ENCODE results near the gene DGKI. TPM values are rescaled to one million over a fixed set of nuclear protein-coding genes. Genes with fewer than 3 reads are reported as not detected.
A peak's percentile ranks its signal among the peaks of the same experiment; 100 is the strongest.

The DGKI gene
- total RNA-seq, 4 donors from 2014 or later = 45.1 to 71.0 (median 48.7) TPM

GRCh38 chr7:137727413-137727812, 119.4 kb downstream of the DGKI start:
- intact Hi-C loops (cut with DNase I) = no loop called here
- Histone ChIP-seq H3K36me3 (no peaks in the 10 kb centered on the region), H3K4me3 (replicated peaks in 1 of 3) (no peak overlapping the region), H3K27me3 (no peaks in the 10 kb centered on the region), H3K27ac (no peak overlapping the region), H3K4me1 (no peaks in the 10 kb centered on the region), H3K9me3 (no peaks in the 10 kb centered on the region)
- WGBS, 2 donors = 88 to 95% methylated on average over 2 of the region's 2 CpGs
- TF ChIP-seq CTCF (IDR thresholded peaks at IDR 0.05) = no peak
- TF ChIP-seq POLR2A (IDR thresholded peaks at IDR 0.05) = no peak
- DNase-seq = no peak

- peak overlapping the region in 1 of 3 donors; percentile 13 for H3K27ac ChIP-seq
- H3K4me3 ChIP-seq (replicated peaks in 1 of 3) = no peak overlapping the region
- peaks cover 4 to 9% of the 10 kb centered on the region in 2 donors for H3K4me1 ChIP-seq
- no peak for DNase-seq
- no peaks in the 10 kb centered on the region for H3K9me3 ChIP-seq
- no peaks in the 10 kb centered on the region for H3K27me3 ChIP-seq
- no peak for TF ChIP-seq POLR2A (IDR thresholded peaks at IDR 0.05)
- no peak for TF ChIP-seq CTCF (IDR thresholded peaks at IDR 0.05)
- intact Hi-C loops (cut with DNase I) = no loop called here
- no peaks in the 10 kb centered on the region for H3K36me3 ChIP-seq
- WGBS, 2 donors = 82 to 85% methylated on average over 4 of the region's 4 CpGs
Measured at GRCh38 chr7:137718355-137718754, 128.4 kb downstream of the DGKI start.

GRCh38 chr7:137717811-137718271, 128.9 kb downstream of the DGKI start:
- no peak for TF ChIP-seq POLR2A (IDR thresholded peaks at IDR 0.05)
- no peak for TF ChIP-seq CTCF (IDR thresholded peaks at IDR 0.05)
- Histone ChIP-seq H3K9me3 (no peaks in the 10 kb centered on the region), H3K36me3 (no peaks in the 10 kb centered on the region), H3K27ac (peak overlapping the region in 1 of 3 donors; percentile 21), H3K4me3 (replicated peaks in 1 of 3) (no peak overlapping the region), H3K27me3 (no peaks in the 10 kb centered on the region), H3K4me1 (peaks cover 4 to 9% of the 10 kb centered on the region in 2 donors)
- intact Hi-C loops (cut with DNase I) = no loop called here
- WGBS, 2 donors = 46 to 57% methylated on average over 7 of the region's 7 CpGs
- DNase-seq = peak in 1 of 2 donors; percentile 4

- Histone ChIP-seq H3K27ac (peak overlapping the region in 1 of 3 donors; percentile 21), H3K27me3 (no peaks in the 10 kb centered on the region), H3K4me3 (replicated peaks in 1 of 3) (no peak overlapping the region), H3K36me3 (no peaks in the 10 kb centered on the region), H3K4me1 (peaks cover 4 to 9% of the 10 kb centered on the region in 2 donors), H3K9me3 (no peaks in the 10 kb centered on the region)
- intact Hi-C loops (cut with DNase I) = no loop called here
- TF ChIP-seq CTCF (IDR thresholded peaks at IDR 0.05) (no peak), POLR2A (IDR thresholded peaks at IDR 0.05) (no peak)
- 63 to 72% methylated on average over 3 of the region's 3 CpGs for WGBS, 2 donors
- no peak for DNase-seq
Measured at GRCh38 chr7:137717045-137717444, 129.7 kb downstream of the DGKI start.

- no peak for TF ChIP-seq POLR2A (IDR thresholded peaks at IDR 0.05)
- TF ChIP-seq CTCF (IDR thresholded peaks at IDR 0.05) = no peak
- Histone ChIP-seq H3K4me3 (replicated peaks in 1 of 3) (no peak overlapping the region), H3K9me3 (no peaks in the 10 kb centered on the region), H3K4me1 (peaks cover 4 to 9% of the 10 kb centered on the region in 2 donors), H3K27ac (no peak overlapping the region), H3K36me3 (no peaks in the 10 kb centered on the region), H3K27me3 (no peaks in the 10 kb centered on the region)
- intact Hi-C loops (cut with DNase I) = no loop called here
- 81 to 90% methylated on average over 5 of the region's 5 CpGs for WGBS, 2 donors
- DNase-seq = no peak
Measured at GRCh38 chr7:137716061-137716460, 130.7 kb downstream of the DGKI start.

Measured in thyroid gland (tissue), 4 donors.